ENCODE measurements around the gene KDM2A. TPM values are rescaled to one million over a fixed set of nuclear protein-coding genes. Genes with fewer than 3 reads are reported as not detected.
A peak's percentile ranks its signal among the peaks of the same experiment; 100 is the strongest.

The KDM2A gene
- total RNA-seq, 6 experiments from 2014 or later, result 23.8 to 37.1 (median 33.4) TPM

DNA sequence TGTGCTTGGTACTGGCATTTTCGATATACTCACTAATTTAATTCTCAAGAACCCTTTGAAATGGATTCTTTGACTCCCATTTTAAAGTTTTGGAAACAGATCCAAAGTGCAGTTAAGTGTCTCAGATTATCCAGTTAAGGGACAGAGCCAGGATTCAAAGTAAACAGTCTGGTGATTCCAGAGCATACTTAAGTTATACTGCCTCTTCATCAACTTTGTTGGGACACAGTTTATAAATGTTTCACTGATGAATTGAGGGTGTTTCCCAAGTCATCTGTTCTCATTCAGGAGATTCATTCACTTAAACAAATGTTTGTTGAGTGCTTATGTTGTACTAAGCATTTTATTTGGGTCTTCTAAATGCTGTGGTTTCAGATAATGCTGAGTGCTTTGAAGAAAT, 17.1 kb downstream of the KDM2A start:
- Histone ChIP-seq H3K36me3 (peaks cover 0 to 65% (median 20%) of the 10 kb centered on the region in 4 donors), H3K4me1 (peaks cover 0 to 5% (median 0%) of the 10 kb centered on the region in 4 donors), H3K4me3 (no peak overlapping the region), H3K27ac (no peak overlapping the region), H3K9me3 (no peaks in the 10 kb centered on the region), H3K27me3 (no peaks in the 10 kb centered on the region)
- no peak for TF ChIP-seq POLR2A (IDR thresholded peaks at IDR 0.05)
- TF ChIP-seq, protein P1, sequence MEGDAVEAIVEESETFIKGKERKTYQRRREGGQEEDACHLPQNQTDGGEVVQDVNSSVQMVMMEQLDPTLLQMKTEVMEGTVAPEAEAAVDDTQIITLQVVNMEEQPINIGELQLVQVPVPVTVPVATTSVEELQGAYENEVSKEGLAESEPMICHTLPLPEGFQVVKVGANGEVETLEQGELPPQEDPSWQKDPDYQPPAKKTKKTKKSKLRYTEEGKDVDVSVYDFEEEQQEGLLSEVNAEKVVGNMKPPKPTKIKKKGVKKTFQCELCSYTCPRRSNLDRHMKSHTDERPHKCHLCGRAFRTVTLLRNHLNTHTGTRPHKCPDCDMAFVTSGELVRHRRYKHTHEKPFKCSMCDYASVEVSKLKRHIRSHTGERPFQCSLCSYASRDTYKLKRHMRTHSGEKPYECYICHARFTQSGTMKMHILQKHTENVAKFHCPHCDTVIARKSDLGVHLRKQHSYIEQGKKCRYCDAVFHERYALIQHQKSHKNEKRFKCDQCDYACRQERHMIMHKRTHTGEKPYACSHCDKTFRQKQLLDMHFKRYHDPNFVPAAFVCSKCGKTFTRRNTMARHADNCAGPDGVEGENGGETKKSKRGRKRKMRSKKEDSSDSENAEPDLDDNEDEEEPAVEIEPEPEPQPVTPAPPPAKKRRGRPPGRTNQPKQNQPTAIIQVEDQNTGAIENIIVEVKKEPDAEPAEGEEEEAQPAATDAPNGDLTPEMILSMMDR (IDR thresholded peaks at IDR 0.05), result no peak
- intact Hi-C loops (cut with DNase I), result no loop called here
- DNase-seq, result no peak
- ATAC-seq, result no peak
- 82% methylated on average over 1 of the region's 1 CpG for WGBS (ENCODE audit: insufficient coverage, low coverage, low lambda C conversion rate, missing lambda C conversion rate)

DNA sequence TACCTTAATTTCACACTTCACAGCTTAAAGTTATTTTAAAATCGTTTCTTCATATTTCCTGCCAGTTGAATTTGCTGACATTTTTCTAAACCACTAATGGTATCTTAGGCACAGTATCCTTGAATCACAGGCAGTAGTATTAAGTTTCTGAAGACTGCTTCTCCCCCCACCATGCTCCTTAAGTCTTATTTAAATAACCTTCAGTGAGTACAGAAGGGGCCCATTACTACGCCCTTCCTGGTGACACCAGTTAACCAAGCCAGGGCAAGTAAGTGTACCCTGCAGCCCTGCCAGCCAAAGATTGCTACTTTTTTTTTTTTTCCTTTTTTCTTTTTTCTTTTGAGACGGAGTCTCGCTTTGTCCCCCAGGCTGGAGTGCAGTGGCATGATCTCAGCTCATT, 19.9 kb downstream of the KDM2A start:
- intact Hi-C loops (cut with DNase I), result no loop called here
- ATAC-seq (no peak), DNase-seq (no peak)
- TF ChIP-seq POLR2A (IDR thresholded peaks at IDR 0.05), result no peak
- TF ChIP-seq, protein P1 (IDR thresholded peaks at IDR 0.05), result no peak
- H3K4me3 ChIP-seq, result no peak overlapping the region
- H3K36me3 ChIP-seq, result peaks cover 0 to 56% (median 19%) of the 10 kb centered on the region in 4 donors
- no peaks in the 10 kb centered on the region for H3K4me1 ChIP-seq
- H3K9me3 ChIP-seq, result no peaks in the 10 kb centered on the region
- WGBS (ENCODE audit: insufficient coverage, low coverage, low lambda C conversion rate, missing lambda C conversion rate), result 92% methylated on average over 4 of the region's 4 CpGs
- no peak overlapping the region for H3K27ac ChIP-seq
- H3K27me3 ChIP-seq, result no peaks in the 10 kb centered on the region

DNA sequence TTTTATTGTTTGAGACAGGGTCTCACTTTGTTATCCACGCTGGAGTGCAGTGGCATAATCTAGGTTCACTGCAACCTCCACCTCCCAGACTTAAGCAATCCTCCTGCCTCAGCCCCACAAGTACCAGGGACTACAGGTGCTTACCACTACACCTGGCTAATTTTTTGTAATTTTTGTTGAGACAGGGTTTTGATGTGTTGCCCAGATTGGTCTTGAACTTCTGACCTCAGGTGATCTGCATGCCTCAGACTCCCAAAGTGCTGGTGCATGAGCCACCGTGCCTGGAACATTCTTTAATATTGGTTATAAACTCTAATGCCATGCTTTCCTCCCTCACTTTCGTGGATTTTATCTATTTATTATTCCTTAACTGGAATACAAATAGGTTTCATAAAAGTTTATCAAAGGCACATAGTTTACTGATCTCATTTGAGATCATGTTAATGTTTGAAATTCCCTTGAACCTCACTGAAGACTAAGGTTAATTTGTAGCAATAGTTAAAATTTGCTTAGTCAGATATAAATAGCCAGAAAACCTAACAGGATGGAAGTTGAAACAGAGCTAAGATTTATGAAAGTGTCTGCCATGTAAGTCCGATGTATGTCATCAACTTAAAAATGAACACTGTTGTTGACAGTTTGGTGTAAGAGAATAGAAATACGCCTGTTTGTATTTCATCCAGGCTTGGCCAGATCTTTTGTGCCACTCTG, 27.6 kb downstream of the KDM2A start:
- TF ChIP-seq, protein P1 (IDR thresholded peaks at IDR 0.05), result no peak
- no peak for TF ChIP-seq POLR2A (IDR thresholded peaks at IDR 0.05)
- WGBS (ENCODE audit: insufficient coverage, low coverage, low lambda C conversion rate, missing lambda C conversion rate), result 39% methylated on average over 5 of the region's 5 CpGs
- DNase-seq (no peak), ATAC-seq (peak; percentile 41 to 77 (median 45))
- Histone ChIP-seq H3K4me1 (peaks cover 0 to 43% (median 14%) of the 10 kb centered on the region in 4 donors), H3K36me3 (peaks cover 0 to 29% (median under 1%) of the 10 kb centered on the region in 4 donors), H3K27me3 (no peaks in the 10 kb centered on the region), H3K4me3 (no peak overlapping the region), H3K9me3 (no peaks in the 10 kb centered on the region), H3K27ac (peak overlapping the region in 1 of 3 donors; percentile 27)
- intact Hi-C loops (cut with DNase I), result no loop called here

DNA sequence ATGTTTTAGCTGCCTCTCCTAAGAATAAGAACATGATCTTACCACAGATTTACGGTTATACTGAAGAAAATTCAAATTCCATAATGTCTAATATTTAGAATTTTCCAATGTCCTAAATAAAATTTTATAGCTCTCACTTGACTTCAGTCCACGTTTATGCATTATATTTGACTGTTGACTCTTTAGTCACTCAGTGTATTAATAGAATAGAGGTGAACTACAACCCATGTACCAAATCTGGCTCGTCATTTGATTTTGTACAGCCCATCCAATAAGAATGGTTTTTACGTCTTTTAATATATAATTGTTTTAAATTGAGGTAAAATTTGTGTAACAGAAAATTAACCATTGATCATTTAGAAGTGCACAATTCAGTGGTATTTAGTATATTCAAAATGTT, 34.9 kb downstream of the KDM2A start:
- Histone ChIP-seq H3K4me3 (no peak overlapping the region), H3K27ac (no peak overlapping the region), H3K9me3 (no peaks in the 10 kb centered on the region), H3K4me1 (peaks cover 0 to 20% (median 6%) of the 10 kb centered on the region in 4 donors), H3K36me3 (peaks cover 0 to 23% (median 3%) of the 10 kb centered on the region in 4 donors), H3K27me3 (no peaks in the 10 kb centered on the region)
- TF ChIP-seq POLR2A (IDR thresholded peaks at IDR 0.05), result no peak
- TF ChIP-seq, protein P1 (IDR thresholded peaks at IDR 0.05), result no peak
- DNase-seq (no peak), ATAC-seq (no peak)
- 82% methylated on average over 4 of the region's 4 CpGs for WGBS (ENCODE audit: insufficient coverage, low coverage, low lambda C conversion rate, missing lambda C conversion rate)
- intact Hi-C loops (cut with DNase I), result loop anchor here in 1 of 2 donors (10.0 kb wide), 1 partner anchor 59 kb away; no protein-coding TSS in a partner anchor
